Parathyroid adenoma (tissue), 2 donors: ENCODE data around the gene LAMA3.

Experiments
- H2AFZ ChIP-seq: fragments of 300-600 bp; sonication (generic); one replicate; pipeline ENCODE4 v1.7.0; 2017; ENCODE audit warnings: antibody characterized with exemption, mild to moderate bottlenecking
- H3K27ac ChIP-seq: fragments of 300-600 bp; sonication (generic); one replicate; pipeline ENCODE4 v1.7.0; 2017
- H3K27me3 ChIP-seq: fragments of 300-600 bp; sonication (generic); one replicate; pipeline ENCODE4 v1.7.0; 2017; ENCODE audit warnings: low read length; ENCODE audit not compliant: control insufficient read depth, insufficient read depth
- H3K36me3 ChIP-seq: fragments of 300-600 bp; sonication (generic); one replicate; pipeline ENCODE4 v1.7.0; 2017; ENCODE audit warnings: low read length; ENCODE audit not compliant: control insufficient read depth, insufficient read depth
- H3K4me1 ChIP-seq: fragments of 300-600 bp; sonication (generic); one replicate; pipeline ENCODE4 v1.7.0; 2017; ENCODE audit warnings: control low read depth
- H3K4me2 ChIP-seq: fragments of 300-600 bp; sonication (generic); one replicate; pipeline ENCODE4 v1.7.0; 2017; ENCODE audit warnings: low read length
- H3K4me3 ChIP-seq: fragments of 300-600 bp; sonication (generic); one replicate; pipeline ENCODE4 v1.7.0; 2017; ENCODE audit warnings: low read depth, low read length
- H3K79me2 ChIP-seq: fragments of 300-600 bp; sonication (generic); one replicate; pipeline ENCODE4 v1.7.0; 2017; ENCODE audit warnings: control low read depth
- H3K9ac ChIP-seq: fragments of 300-600 bp; sonication (generic); one replicate; pipeline ENCODE4 v1.7.0; 2017; ENCODE audit warnings: mild to moderate bottlenecking
- H3K9me3 ChIP-seq: fragments of 300-600 bp; sonication (generic); one replicate; pipeline ENCODE4 v1.7.0; 2017; ENCODE audit warnings: low read length; ENCODE audit not compliant: control insufficient read depth
- CTCF ChIP-seq: fragments of 300-600 bp; sonication (generic); IDR thresholded peaks from one replicate; pipeline ENCODE4 v1.7.0; 2017; ENCODE audit warnings: antibody characterized with exemption, mild to moderate bottlenecking
- donor health status: primary hyperparathyroidism.

Gene LAMA3

GRCh38 chr18:23995180-23995579, 305.9 kb downstream of the LAMA3 start:
- no peak overlapping the region for H3K4me3 ChIP-seq
- no peak overlapping the region for H2AFZ ChIP-seq
- no peak overlapping the region for H3K27ac ChIP-seq
- no peak overlapping the region for H3K9ac ChIP-seq
- H3K79me2 ChIP-seq, result no peaks in the 10 kb centered on the region
- H3K9me3 ChIP-seq, result no peaks in the 10 kb centered on the region
- H3K36me3 ChIP-seq, result no peaks in the 10 kb centered on the region
- TF ChIP-seq CTCF, result no peak
- no peaks in the 10 kb centered on the region for H3K4me1 ChIP-seq
- no peak overlapping the region for H3K4me2 ChIP-seq
- H3K27me3 ChIP-seq, result no peaks in the 10 kb centered on the region

- no peaks in the 10 kb centered on the region for H3K4me1 ChIP-seq
- no peaks in the 10 kb centered on the region for H3K79me2 ChIP-seq
- no peak overlapping the region for H3K9ac ChIP-seq
- H3K27me3 ChIP-seq, result no peaks in the 10 kb centered on the region
- H3K36me3 ChIP-seq, result no peaks in the 10 kb centered on the region
- no peak overlapping the region for H2AFZ ChIP-seq
- H3K4me3 ChIP-seq, result no peak overlapping the region
- no peak for TF ChIP-seq CTCF
- H3K4me2 ChIP-seq, result no peak overlapping the region
- H3K27ac ChIP-seq, result no peak overlapping the region
- H3K9me3 ChIP-seq, result no peaks in the 10 kb centered on the region
Observed at GRCh38 chr18:23998018-23998417, 308.8 kb downstream of the LAMA3 start.

GRCh38 chr18:23998820-23999219, 309.6 kb downstream of the LAMA3 start:
- Histone ChIP-seq H3K27me3 (no peaks in the 10 kb centered on the region), H3K79me2 (no peaks in the 10 kb centered on the region), H3K27ac (no peak overlapping the region), H3K4me1 (no peaks in the 10 kb centered on the region), H3K4me2 (no peak overlapping the region), H3K9me3 (no peaks in the 10 kb centered on the region), H3K9ac (no peak overlapping the region), H2AFZ (no peak overlapping the region), H3K4me3 (no peak overlapping the region), H3K36me3 (no peaks in the 10 kb centered on the region)
- TF ChIP-seq CTCF, result no peak

- no peak overlapping the region for H3K27ac ChIP-seq
Observed at GRCh38 chr18:24000613-24001490, 311.6 kb downstream of the LAMA3 start.

More at GRCh38 chr18:24000613-24001490, 311.6 kb downstream of the LAMA3 start:
- H3K27me3 ChIP-seq, result no peaks in the 10 kb centered on the region
- H3K36me3 ChIP-seq, result no peaks in the 10 kb centered on the region
- H3K4me3 ChIP-seq, result no peak overlapping the region
- H2AFZ ChIP-seq, result no peak overlapping the region
- no peaks in the 10 kb centered on the region for H3K4me1 ChIP-seq
- H3K9ac ChIP-seq, result no peak overlapping the region
- TF ChIP-seq CTCF, result no peak
- no peaks in the 10 kb centered on the region for H3K9me3 ChIP-seq
- H3K79me2 ChIP-seq, result no peaks in the 10 kb centered on the region
- H3K4me2 ChIP-seq, result no peak overlapping the region
